Activated naive CD8-positive, alpha-beta T cell treated with anti-CD3 and anti-CD28 coated beads, Interleukin-2, amount 50 U/mL, for 16 hours (primary cell): ENCODE results near the gene SHANK2.
"Not testable (repeated sequence)": the region's sequence is repeated elsewhere in the genome, so short reads cannot be mapped to it uniquely, and the experiment has no call there.

Experiments used
- DNase-seq: peaks from one replicate; pipeline ENCODE4 v3.0.0-alpha.2; 2020; ENCODE audit warnings: low read depth, low spot score

The SHANK2 gene

GRCh38 chr11:71245601-71246391 lies 6.6 kb downstream of the SHANK2 start:
- no peak for DNase-seq

- DNase-seq = no peak
These were observed 8.1 kb downstream of the SHANK2 start for GRCh38 chr11:71244116-71244810.

GRCh38 chr11:71242391-71242790 lies 10.0 kb downstream of the SHANK2 start:
- DNase-seq = no peak

- no peak for DNase-seq
These were observed 10.6 kb downstream of the SHANK2 start for GRCh38 chr11:71241721-71242259.

- DNase-seq = no peak
These were observed 11.3 kb downstream of the SHANK2 start for GRCh38 chr11:71240865-71241691.

- DNase-seq = no peak
These were observed 12.2 kb downstream of the SHANK2 start for GRCh38 chr11:71240061-71240690.

GRCh38 chr11:71239581-71239980 lies 12.8 kb downstream of the SHANK2 start:
- no peak for DNase-seq

- no peak for DNase-seq
These were observed 13.4 kb downstream of the SHANK2 start for GRCh38 chr11:71238941-71239340.

GRCh38 chr11:71238285-71238875 lies 14.0 kb downstream of the SHANK2 start:
- no peak for DNase-seq

- no peak for DNase-seq
These were observed 14.5 kb downstream of the SHANK2 start for GRCh38 chr11:71237853-71238252.

GRCh38 chr11:71236836-71237475 lies 15.4 kb downstream of the SHANK2 start:
- no peak for DNase-seq

GRCh38 chr11:71235719-71236118 lies 16.7 kb downstream of the SHANK2 start:
- DNase-seq = no peak

- DNase-seq = not testable (repeated sequence)
These were observed 18.2 kb downstream of the SHANK2 start for GRCh38 chr11:71233896-71234852.

GRCh38 chr11:71232364-71232763 lies 20.0 kb downstream of the SHANK2 start:
- no peak for DNase-seq

GRCh38 chr11:71228961-71229360 lies 23.4 kb downstream of the SHANK2 start:
- no peak for DNase-seq

GRCh38 chr11:71227058-71227659 lies 25.2 kb downstream of the SHANK2 start:
- DNase-seq = no peak

- no peak for DNase-seq
These were observed 28.4 kb downstream of the SHANK2 start for GRCh38 chr11:71223671-71224660.

GRCh38 chr11:71223081-71223405 lies 29.3 kb downstream of the SHANK2 start:
- DNase-seq = no peak
